Uterus (tissue), 4 donors: Measurements from ENCODE around the gene FHIT. TPM values are rescaled to one million over a fixed set of nuclear protein-coding genes. Genes with fewer than 3 reads are reported as not detected.

ENCODE experiments used
- DNase-seq, 2 donors: peaks; one replicate each; pipeline ENCODE4 v3.0.0-alpha.2; 2019 to 2020
- H3K27ac ChIP-seq, 2 donors: fragments of 200-600 bp; sonication (generic); 1 replicate in 1 of 2; 2 replicates in 1 of 2; pipeline ENCODE4 v1.5.1; 2016 to 2018
- H3K27me3 ChIP-seq, 2 donors: fragments of 200-600 bp; sonication (generic); one replicate each; pipeline ENCODE4 v1.5.1; 2018 to 2019; ENCODE audit warnings: control low read depth in 1 of 2
- H3K36me3 ChIP-seq, 2 donors: fragments of 200-600 bp; sonication (generic); one replicate each; pipeline ENCODE4 v1.5.1; 2019; ENCODE audit warnings: control low read depth in 1 of 2
- H3K4me1 ChIP-seq, 2 donors: fragments of 200-600 bp; sonication (generic); one replicate each; pipeline ENCODE4 v1.5.1; 2018 to 2019; ENCODE audit warnings: control low read depth in 1 of 2
- H3K4me3 ChIP-seq, 2 donors: fragments of 200-600 bp; sonication (generic); 1 replicate in 1 of 2; 2 replicates in 1 of 2; pipeline ENCODE4 v1.5.1; 2018 to 2019; ENCODE audit warnings: mild to moderate bottlenecking in 1 of 2
- H3K9me3 ChIP-seq, 2 donors: fragments of 200-600 bp; sonication (generic); one replicate each; pipeline ENCODE4 v1.5.1; 2019; ENCODE audit warnings: control low read depth in 1 of 2
- POLR2A ChIP-seq, 2 donors: fragments of 450-650 bp; IDR thresholded peaks; one replicate each; pipeline ENCODE4 v1.6.1; 2016; ENCODE audit warnings: antibody characterized with exemption in 2 of 2, mild to moderate bottlenecking in 1 of 2, moderate library complexity in 1 of 2
- intact Hi-C: fragments of 100-400 bp; cut with DNase I; formaldehyde crosslinking; loops from one replicate; pipeline ENCODE4 v1.15.1; 2023; ENCODE audit warnings: low total_unique reads
- total RNA-seq, 4 donors: library from RNA; depleted of rRNA in 3 of 4; stranded (reverse); fragments of >200 nt in 3 of 4; gene quantifications; one replicate each; pipeline versions ENCODE4 v1.1.0 to v1.2.4, GENCODE V29; 2014 to 2023
- TF ChIP-seq, protein P1 (sequence below), 4 experiments: fragments of 200-600 bp in 2 of 4; fragments of 450-650 bp in 2 of 4; sonication (generic) in 2 of 4; IDR thresholded peaks; one replicate each; pipeline ENCODE4 v1.5.1; 2016 to 2019; ENCODE audit warnings: antibody characterized with exemption in 4 of 4, mild to moderate bottlenecking in 2 of 4, moderate library complexity in 1 of 4
- donor health status: DM: yes; HTN: yes; CAD: no.

Gene FHIT
- total RNA-seq, 4 donors from 2014 or later = 1.3 to 15.2 (median 7.3) TPM

DNA sequence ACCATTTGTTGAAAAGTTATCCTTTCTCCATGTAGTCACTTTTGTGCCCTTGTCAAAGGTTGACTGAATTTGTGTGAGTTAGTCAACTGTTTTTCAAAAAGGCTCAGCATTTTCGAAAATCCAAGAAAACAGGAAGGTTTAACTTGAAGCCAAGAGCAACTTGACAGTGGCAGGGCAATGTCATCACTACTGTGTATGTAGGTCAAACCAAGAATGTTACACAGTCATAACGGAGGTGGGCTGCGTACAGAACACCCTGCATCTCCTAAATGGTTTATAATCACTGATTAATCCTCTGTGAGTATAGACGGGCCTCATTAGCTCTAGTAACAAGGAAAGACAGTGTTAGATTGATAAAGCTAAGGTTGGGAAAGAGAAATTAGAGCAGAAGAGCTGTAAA is 1064.9 kb downstream of the FHIT start:
- H3K4me1 ChIP-seq = no peaks in the 10 kb centered on the region
- no peaks in the 10 kb centered on the region for H3K36me3 ChIP-seq
- intact Hi-C loops = no loop called here
- no peak overlapping the region for H3K27ac ChIP-seq
- no peaks in the 10 kb centered on the region for H3K27me3 ChIP-seq
- no peak overlapping the region for H3K4me3 ChIP-seq
- H3K9me3 ChIP-seq = no peaks in the 10 kb centered on the region
- no peak for TF ChIP-seq POLR2A (IDR thresholded peaks at IDR 0.05)
- TF ChIP-seq, protein P1, sequence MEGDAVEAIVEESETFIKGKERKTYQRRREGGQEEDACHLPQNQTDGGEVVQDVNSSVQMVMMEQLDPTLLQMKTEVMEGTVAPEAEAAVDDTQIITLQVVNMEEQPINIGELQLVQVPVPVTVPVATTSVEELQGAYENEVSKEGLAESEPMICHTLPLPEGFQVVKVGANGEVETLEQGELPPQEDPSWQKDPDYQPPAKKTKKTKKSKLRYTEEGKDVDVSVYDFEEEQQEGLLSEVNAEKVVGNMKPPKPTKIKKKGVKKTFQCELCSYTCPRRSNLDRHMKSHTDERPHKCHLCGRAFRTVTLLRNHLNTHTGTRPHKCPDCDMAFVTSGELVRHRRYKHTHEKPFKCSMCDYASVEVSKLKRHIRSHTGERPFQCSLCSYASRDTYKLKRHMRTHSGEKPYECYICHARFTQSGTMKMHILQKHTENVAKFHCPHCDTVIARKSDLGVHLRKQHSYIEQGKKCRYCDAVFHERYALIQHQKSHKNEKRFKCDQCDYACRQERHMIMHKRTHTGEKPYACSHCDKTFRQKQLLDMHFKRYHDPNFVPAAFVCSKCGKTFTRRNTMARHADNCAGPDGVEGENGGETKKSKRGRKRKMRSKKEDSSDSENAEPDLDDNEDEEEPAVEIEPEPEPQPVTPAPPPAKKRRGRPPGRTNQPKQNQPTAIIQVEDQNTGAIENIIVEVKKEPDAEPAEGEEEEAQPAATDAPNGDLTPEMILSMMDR (IDR thresholded peaks at IDR 0.05) = no peak
- no peak for DNase-seq

DNA sequence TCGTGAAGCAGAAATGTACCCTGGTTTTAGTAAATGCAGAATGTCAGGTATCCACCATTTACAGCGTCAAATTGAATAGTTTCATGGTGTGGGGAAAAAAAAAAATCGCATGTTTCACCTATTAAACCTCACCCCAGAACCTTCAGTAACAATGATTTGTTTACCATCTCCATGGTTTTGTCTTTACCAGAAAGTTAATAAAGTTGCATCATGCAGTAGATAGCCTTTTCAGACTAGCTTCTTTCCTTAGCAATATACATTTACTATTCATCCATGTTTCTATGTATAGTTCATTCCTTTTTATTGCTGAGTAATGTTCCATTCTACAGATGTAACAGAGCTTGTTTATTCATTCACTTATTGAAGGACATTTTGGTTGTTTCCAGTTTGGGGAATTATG is 1066.1 kb downstream of the FHIT start:
- no peaks in the 10 kb centered on the region for H3K9me3 ChIP-seq
- H3K27ac ChIP-seq = no peak overlapping the region
- TF ChIP-seq, protein P1 (IDR thresholded peaks at IDR 0.05) = no peak
- TF ChIP-seq POLR2A (IDR thresholded peaks at IDR 0.05) = no peak
- intact Hi-C loops = no loop called here
- no peak for DNase-seq
- H3K4me3 ChIP-seq = no peak overlapping the region
- no peaks in the 10 kb centered on the region for H3K36me3 ChIP-seq
- no peaks in the 10 kb centered on the region for H3K27me3 ChIP-seq
- no peaks in the 10 kb centered on the region for H3K4me1 ChIP-seq

DNA sequence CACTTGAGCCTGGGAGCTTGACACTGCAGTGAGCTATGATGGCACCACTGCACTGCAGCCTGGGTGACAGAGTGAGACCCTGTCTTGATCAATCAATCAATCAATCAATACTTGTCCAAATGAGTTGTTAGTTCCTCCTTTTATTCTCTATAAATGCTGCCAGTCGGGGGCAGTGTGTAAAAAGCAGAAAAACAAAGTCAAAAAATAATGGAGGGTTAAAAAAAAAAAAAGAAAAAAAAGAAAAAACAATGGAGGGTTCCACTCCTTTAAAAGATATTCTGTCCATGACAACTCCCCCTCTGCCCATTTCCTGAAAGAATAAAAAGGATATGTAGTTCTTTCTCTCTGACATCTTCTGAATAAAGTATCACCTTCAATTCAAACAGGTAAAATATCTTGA is 1068.6 kb downstream of the FHIT start:
- intact Hi-C loops = no loop called here
- Histone ChIP-seq H3K27me3 (no peaks in the 10 kb centered on the region), H3K27ac (no peak overlapping the region), H3K4me1 (no peaks in the 10 kb centered on the region), H3K9me3 (no peaks in the 10 kb centered on the region), H3K4me3 (no peak overlapping the region), H3K36me3 (no peaks in the 10 kb centered on the region)
- no peak for TF ChIP-seq POLR2A (IDR thresholded peaks at IDR 0.05)
- TF ChIP-seq, protein P1 (IDR thresholded peaks at IDR 0.05) = no peak
- DNase-seq = no peak

DNA sequence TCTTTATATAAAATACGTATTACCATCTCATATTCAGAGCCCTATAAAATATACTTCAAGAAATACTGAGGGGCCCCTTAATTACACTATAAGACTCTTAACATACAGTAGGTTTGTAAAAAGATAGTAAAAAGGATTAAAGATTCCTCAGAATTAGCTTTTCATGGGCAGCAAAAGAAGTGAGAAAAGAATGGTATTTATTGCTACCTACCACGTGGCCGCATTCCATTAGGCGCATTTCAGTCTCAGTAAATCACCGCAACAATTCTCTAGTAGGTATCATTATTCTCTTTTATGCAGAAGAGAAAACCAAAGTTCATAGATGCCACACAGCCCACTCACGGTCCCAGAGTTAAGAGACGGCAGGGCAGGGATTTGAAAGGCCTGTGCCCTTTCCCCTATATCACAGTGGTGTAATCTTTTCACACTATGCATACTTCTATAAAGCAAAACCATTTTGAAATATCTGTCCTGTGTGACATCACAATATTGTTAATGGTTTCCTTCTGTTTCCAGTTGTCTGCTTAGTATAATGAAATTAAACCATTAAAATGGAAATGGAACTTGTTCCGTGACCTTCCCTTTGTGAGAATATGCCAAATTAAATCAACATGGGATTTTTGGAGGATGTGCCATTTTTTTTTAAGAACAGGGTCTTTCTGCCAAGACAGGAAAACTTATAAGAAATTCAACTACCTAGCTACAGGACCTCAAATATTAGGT is 1072.2 kb downstream of the FHIT start:
- no peaks in the 10 kb centered on the region for H3K36me3 ChIP-seq
- TF ChIP-seq, protein P1 (IDR thresholded peaks at IDR 0.05) = no peak
- TF ChIP-seq POLR2A (IDR thresholded peaks at IDR 0.05) = no peak
- DNase-seq = no peak
- H3K27ac ChIP-seq = no peak overlapping the region
- no peaks in the 10 kb centered on the region for H3K27me3 ChIP-seq
- no peak overlapping the region for H3K4me3 ChIP-seq
- H3K9me3 ChIP-seq = no peaks in the 10 kb centered on the region
- no peaks in the 10 kb centered on the region for H3K4me1 ChIP-seq
- intact Hi-C loops = no loop called here

DNA sequence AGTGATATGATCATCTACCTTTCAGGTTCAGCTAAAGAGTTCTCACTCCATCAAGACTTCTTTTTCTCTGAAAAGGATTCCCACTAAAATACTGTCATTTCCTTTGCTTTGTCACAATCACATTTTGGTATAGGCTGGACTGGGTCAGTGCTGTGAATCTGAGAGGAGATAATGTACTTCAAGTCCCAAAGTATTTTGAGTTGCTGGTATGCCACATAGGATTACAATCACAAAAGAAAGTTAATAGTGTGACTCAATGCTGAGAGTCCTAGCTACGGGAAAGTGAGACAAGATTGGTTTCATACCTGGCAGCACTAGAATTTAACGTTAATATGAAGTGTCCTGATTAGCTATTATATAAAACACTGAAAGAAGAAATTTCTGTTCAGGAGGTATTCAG is 1073.5 kb downstream of the FHIT start:
- intact Hi-C loops = no loop called here
- no peaks in the 10 kb centered on the region for H3K9me3 ChIP-seq
- no peaks in the 10 kb centered on the region for H3K27me3 ChIP-seq
- H3K4me3 ChIP-seq = no peak overlapping the region
- TF ChIP-seq, protein P1 (IDR thresholded peaks at IDR 0.05) = no peak
- TF ChIP-seq POLR2A (IDR thresholded peaks at IDR 0.05) = no peak
- H3K4me1 ChIP-seq = no peaks in the 10 kb centered on the region
- H3K36me3 ChIP-seq = no peaks in the 10 kb centered on the region
- H3K27ac ChIP-seq = no peak overlapping the region
- DNase-seq = no peak
